ENCODE data around the gene FGD2. TPM values are rescaled to one million over a fixed set of nuclear protein-coding genes. Genes with fewer than 3 reads are reported as not detected.

FGD2 gene
- total RNA-seq, 2 donors from 2014 or later, result 10.1 to 11.9 TPM

DNA sequence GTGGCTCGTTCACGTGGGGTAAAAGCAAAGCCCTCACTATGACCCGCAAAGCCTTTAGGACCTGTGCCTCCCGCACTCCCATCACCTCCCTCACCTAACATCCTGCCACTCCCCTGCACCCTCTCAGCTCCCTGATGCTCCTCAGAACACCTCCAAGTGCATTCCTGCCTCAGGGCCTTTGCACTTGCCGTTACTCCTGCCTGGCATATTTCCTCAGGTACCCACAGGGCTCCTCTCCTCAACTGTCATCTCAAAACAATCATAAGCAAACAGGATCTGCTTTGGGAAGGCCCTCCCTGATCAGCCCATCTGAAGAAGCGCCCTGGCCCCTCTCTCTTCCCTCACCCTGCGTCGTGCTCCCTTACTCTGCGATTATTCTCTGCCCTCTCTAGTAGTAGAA, 49.1 kb downstream of the FGD2 start:
- no peak for DNase-seq
- 90 to 98% methylated on average over 9 of the region's 9 CpGs for WGBS, 2 donors
- no peak for ATAC-seq
- H3K4me3 ChIP-seq, result no peak overlapping the region
- H3K27me3 ChIP-seq, result no peaks in the 10 kb centered on the region
- no peaks in the 10 kb centered on the region for H3K9me3 ChIP-seq
- H3K27ac ChIP-seq, result no peak overlapping the region
- intact Hi-C loops (cut with DNase I), result loop anchor here (10.0 kb wide), 1 partner anchor 50 kb away; no protein-coding TSS in a partner anchor
- no peaks in the 10 kb centered on the region for H3K36me3 ChIP-seq (replicated peaks in 1 of 2; ENCODE audit: insufficient read depth in 1 of 2, low read depth in 2 of 2)
- TF ChIP-seq POLR2A (IDR thresholded peaks at IDR 0.05), result no peak
- TF ChIP-seq, protein P1, sequence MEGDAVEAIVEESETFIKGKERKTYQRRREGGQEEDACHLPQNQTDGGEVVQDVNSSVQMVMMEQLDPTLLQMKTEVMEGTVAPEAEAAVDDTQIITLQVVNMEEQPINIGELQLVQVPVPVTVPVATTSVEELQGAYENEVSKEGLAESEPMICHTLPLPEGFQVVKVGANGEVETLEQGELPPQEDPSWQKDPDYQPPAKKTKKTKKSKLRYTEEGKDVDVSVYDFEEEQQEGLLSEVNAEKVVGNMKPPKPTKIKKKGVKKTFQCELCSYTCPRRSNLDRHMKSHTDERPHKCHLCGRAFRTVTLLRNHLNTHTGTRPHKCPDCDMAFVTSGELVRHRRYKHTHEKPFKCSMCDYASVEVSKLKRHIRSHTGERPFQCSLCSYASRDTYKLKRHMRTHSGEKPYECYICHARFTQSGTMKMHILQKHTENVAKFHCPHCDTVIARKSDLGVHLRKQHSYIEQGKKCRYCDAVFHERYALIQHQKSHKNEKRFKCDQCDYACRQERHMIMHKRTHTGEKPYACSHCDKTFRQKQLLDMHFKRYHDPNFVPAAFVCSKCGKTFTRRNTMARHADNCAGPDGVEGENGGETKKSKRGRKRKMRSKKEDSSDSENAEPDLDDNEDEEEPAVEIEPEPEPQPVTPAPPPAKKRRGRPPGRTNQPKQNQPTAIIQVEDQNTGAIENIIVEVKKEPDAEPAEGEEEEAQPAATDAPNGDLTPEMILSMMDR (IDR thresholded peaks at IDR 0.05), result no peak
- H3K4me1 ChIP-seq, result peaks cover 25% of the 10 kb centered on the region

DNA sequence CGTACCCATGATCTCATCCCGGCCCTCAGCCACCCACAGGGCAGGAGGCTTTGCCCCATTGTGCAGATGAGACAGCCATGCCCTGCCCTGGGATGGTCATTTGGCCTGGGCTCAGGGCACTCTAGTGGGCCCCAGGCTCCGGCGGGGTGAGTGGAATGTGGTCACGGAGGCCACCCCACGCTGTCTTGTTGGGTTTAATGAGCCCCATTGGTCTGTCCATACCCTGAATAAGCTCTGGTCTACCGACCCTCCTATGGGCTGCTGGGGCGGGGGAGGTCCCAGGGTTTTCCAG, 50.6 kb downstream of the FGD2 start:
- TF ChIP-seq, protein P1 (IDR thresholded peaks at IDR 0.05), result no peak
- no peak for TF ChIP-seq POLR2A (IDR thresholded peaks at IDR 0.05)
- H3K27me3 ChIP-seq, result no peaks in the 10 kb centered on the region
- DNase-seq, result no peak
- H3K9me3 ChIP-seq, result no peaks in the 10 kb centered on the region
- no peak overlapping the region for H3K4me3 ChIP-seq
- no peak overlapping the region for H3K27ac ChIP-seq
- no peaks in the 10 kb centered on the region for H3K36me3 ChIP-seq (replicated peaks in 1 of 2; ENCODE audit: insufficient read depth in 1 of 2, low read depth in 2 of 2)
- ATAC-seq, result no peak
- H3K4me1 ChIP-seq, result peaks cover 17% of the 10 kb centered on the region
- intact Hi-C loops (cut with DNase I), result loop anchor here (5.0 to 10.0 kb wide), 2 partner anchors 49 to 116 kb away; partner anchors contain the start of gene PIM1
- 88 to 90% methylated on average over 2 to 8 of the region's 8 CpGs for WGBS, 2 donors

DNA sequence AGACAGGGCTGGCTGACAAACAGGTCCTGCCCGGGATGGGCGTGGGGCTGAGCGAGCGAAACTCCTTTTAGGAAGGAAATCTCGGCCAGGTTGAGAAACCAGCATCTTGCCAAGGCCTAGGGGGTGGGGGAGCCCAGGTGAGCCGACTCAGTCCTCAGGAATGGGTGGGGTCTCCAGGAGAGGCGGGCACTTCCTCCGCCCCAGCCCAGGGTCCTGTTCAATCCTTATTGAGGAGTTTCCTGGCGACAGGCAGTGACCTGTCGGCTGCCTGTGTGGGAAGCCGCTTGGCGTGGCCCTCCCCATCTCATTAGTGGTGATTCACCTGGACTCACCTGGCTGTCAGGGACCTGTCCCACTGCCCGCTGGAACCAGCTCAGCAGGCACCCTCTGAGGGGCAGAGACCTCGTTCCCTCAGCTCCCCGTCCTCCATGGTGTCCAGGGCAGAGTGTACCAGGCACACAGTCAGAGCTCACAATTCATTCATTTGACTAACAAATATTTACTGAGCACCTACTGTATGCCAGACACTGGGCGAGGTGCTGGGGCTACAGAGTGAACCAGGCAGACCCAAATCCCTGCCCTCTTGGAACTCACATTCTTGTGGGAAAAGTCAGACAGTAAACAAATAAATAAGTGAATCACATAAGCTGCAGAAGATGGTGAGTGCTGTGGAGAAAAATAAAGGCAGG, 51.1 kb downstream of the FGD2 start:
- Histone ChIP-seq H3K27me3 (no peaks in the 10 kb centered on the region), H3K9me3 (no peaks in the 10 kb centered on the region), H3K27ac (no peak overlapping the region), H3K4me3 (no peak overlapping the region), H3K36me3 (replicated peaks in 1 of 2; ENCODE audit: insufficient read depth in 1 of 2, low read depth in 2 of 2) (no peaks in the 10 kb centered on the region), H3K4me1 (peaks cover 17% of the 10 kb centered on the region)
- no peak for ATAC-seq
- 88 to 89% methylated on average over 6 to 16 of the region's 16 CpGs for WGBS, 2 donors
- intact Hi-C loops (cut with DNase I), result loop anchor here (5.0 to 10.0 kb wide), 2 partner anchors 48 to 116 kb away; partner anchors contain the start of gene PIM1
- DNase-seq, result no peak
- TF ChIP-seq, protein P1 (IDR thresholded peaks at IDR 0.05), result no peak
- no peak for TF ChIP-seq POLR2A (IDR thresholded peaks at IDR 0.05)

DNA sequence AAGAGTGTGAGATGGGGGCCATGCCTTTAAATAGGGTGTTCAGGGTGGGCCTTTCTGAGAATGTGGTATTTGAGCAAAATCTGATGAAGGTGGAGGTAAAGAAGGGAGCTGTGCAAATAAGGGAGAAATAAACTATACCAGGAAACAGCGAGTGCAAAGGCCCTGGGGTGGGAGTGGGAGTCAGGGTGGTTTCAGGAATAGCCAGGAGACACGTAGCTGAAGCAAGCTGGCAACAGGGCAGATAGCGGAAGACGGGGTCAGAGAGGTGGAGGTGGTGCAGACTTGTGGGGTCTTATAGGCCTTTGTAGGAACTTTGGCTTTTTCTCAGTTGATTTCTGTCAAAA, 51.6 kb downstream of the FGD2 start:
- Histone ChIP-seq H3K9me3 (no peaks in the 10 kb centered on the region), H3K36me3 (replicated peaks in 1 of 2; ENCODE audit: insufficient read depth in 1 of 2, low read depth in 2 of 2) (no peaks in the 10 kb centered on the region), H3K4me3 (no peak overlapping the region), H3K27me3 (no peaks in the 10 kb centered on the region), H3K27ac (no peak overlapping the region), H3K4me1 (peaks cover 15% of the 10 kb centered on the region)
- ATAC-seq (no peak), DNase-seq (no peak)
- 94 to 95% methylated on average over 4 of the region's 4 CpGs for WGBS, 2 donors
- TF ChIP-seq, protein P1 (IDR thresholded peaks at IDR 0.05), result no peak
- no peak for TF ChIP-seq POLR2A (IDR thresholded peaks at IDR 0.05)
- intact Hi-C loops (cut with DNase I), result loop anchor here (5.0 to 10.0 kb wide), 2 partner anchors 48 to 115 kb away; partner anchors contain the start of gene PIM1

DNA sequence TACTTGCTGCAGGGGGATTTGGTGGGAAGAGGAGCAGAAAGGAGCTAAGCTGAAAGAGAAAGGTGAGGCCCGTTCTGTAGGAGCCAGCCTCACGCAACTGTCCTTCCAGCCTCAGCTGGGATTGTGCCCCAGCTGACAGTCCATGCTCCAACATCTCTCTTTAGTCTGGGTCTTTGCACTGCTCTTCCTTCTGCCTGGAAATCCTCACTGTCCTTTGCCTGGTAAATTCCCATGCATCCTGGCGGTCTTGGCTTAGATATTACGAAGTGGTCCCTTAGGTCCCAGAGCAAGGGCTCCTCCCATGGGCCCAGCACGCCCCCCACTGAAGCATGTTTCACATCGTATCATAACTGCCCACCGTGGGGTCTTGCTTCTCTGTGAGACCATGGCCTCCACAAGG, 52.2 kb downstream of the FGD2 start:
- Histone ChIP-seq H3K27me3 (no peaks in the 10 kb centered on the region), H3K9me3 (no peaks in the 10 kb centered on the region), H3K4me3 (no peak overlapping the region), H3K36me3 (replicated peaks in 1 of 2; ENCODE audit: insufficient read depth in 1 of 2, low read depth in 2 of 2) (no peaks in the 10 kb centered on the region), H3K4me1 (peaks cover 15% of the 10 kb centered on the region), H3K27ac (no peak overlapping the region)
- no peak for DNase-seq
- no peak for ATAC-seq
- intact Hi-C loops (cut with DNase I), result loop anchor here (5.0 to 10.0 kb wide), 2 partner anchors 47 to 115 kb away; partner anchors contain the start of gene PIM1
- TF ChIP-seq, protein P1 (IDR thresholded peaks at IDR 0.05), result no peak
- no peak for TF ChIP-seq POLR2A (IDR thresholded peaks at IDR 0.05)
- 82 to 90% methylated on average over 7 of the region's 7 CpGs for WGBS, 2 donors

Measured in body of pancreas (tissue), 4 donors.